ENCODE measurements around the gene SGIP1. TPM values are rescaled to one million over a fixed set of nuclear protein-coding genes. Genes with fewer than 3 reads are reported as not detected.
"Not testable (repeated sequence)": the region's sequence is repeated elsewhere in the genome, so short reads cannot be mapped to it uniquely, and the experiment has no call there.

SGIP1 gene
- total RNA-seq, 2 donors from 2014 or later: 1.2 to 3.1 TPM

DNA sequence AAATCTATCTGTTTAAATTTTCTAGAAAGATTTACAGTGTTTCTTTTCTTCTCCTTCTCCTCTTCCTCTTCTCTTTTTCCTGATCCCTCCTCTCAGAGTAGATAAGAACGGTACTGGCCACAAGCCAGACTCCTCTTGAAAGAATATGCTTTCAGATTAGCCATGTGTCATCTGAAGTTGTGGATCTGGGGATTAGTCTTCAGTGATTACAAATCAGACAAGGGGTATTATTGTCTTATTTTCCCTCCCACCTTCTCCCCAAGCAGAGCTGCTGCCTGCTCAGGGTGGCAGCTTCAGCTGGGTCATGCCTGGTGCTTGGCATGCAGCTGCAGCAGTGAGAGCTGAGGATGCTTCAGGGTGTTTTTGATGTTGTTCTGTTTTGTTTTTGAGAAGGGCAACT is 42.7 kb downstream of the SGIP1 start:
- intact Hi-C loops (cut with DNase I): no loop called here
- Histone ChIP-seq H3K9me3 (no peaks in the 10 kb centered on the region), H3K27ac (no peak overlapping the region), H3K27me3 (no peaks in the 10 kb centered on the region), H3K36me3 (no peaks in the 10 kb centered on the region), H3K4me3 (no peak overlapping the region), H3K9ac (ENCODE audit: low read depth in 2 of 2, low read length in 2 of 2) (no peak overlapping the region), H3K4me1 (no peaks in the 10 kb centered on the region)
- no peak for DNase-seq
- TF ChIP-seq, protein P1, sequence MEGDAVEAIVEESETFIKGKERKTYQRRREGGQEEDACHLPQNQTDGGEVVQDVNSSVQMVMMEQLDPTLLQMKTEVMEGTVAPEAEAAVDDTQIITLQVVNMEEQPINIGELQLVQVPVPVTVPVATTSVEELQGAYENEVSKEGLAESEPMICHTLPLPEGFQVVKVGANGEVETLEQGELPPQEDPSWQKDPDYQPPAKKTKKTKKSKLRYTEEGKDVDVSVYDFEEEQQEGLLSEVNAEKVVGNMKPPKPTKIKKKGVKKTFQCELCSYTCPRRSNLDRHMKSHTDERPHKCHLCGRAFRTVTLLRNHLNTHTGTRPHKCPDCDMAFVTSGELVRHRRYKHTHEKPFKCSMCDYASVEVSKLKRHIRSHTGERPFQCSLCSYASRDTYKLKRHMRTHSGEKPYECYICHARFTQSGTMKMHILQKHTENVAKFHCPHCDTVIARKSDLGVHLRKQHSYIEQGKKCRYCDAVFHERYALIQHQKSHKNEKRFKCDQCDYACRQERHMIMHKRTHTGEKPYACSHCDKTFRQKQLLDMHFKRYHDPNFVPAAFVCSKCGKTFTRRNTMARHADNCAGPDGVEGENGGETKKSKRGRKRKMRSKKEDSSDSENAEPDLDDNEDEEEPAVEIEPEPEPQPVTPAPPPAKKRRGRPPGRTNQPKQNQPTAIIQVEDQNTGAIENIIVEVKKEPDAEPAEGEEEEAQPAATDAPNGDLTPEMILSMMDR (IDR thresholded peaks at IDR 0.05): no peak

DNA sequence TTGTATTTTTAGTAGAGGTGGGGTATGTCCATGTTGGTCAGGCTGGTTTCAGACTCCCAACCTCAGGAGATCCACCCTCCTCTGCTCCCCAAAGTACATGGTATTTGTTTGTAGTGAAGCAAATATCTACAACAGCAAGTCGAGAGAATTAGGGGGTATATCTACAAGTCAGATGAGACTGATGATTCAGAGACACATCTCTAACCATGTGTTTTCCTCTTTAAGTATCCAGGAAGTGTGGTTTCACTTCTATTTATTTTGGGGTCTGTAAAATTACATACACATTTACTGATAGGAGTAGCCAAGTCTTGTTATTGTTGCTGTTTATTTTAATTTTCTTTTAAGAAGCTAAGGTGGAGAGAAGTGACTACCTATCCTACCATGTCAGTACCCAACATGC is 44.9 kb downstream of the SGIP1 start:
- DNase-seq: no peak
- Histone ChIP-seq H3K4me1 (no peaks in the 10 kb centered on the region), H3K36me3 (no peaks in the 10 kb centered on the region), H3K4me3 (no peak overlapping the region), H3K27me3 (no peaks in the 10 kb centered on the region), H3K9ac (ENCODE audit: low read depth in 2 of 2, low read length in 2 of 2) (no peak overlapping the region), H3K27ac (no peak overlapping the region), H3K9me3 (no peaks in the 10 kb centered on the region)
- intact Hi-C loops (cut with DNase I): no loop called here
- TF ChIP-seq, protein P1 (IDR thresholded peaks at IDR 0.05): no peak

DNA sequence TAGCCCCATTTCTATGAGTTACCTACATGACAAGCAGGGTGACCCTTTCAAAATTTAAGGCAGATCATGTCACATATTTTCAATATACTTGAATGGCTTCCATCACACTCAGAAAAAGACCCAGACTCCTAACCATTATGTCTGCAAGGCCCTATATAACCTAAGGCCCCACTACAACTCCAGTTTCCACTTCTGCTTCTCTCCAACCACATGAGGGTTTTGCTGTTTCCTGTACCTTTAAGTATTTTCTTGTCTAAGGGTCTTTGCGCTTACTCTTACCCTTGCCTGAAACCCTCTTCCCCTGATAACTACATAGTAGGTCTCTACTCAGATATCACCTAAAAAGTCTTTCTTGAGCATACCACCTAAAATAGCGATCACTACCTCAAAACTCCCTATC is 46.1 kb downstream of the SGIP1 start:
- intact Hi-C loops (cut with DNase I): no loop called here
- H3K27ac ChIP-seq: no peak overlapping the region
- no peaks in the 10 kb centered on the region for H3K9me3 ChIP-seq
- no peak overlapping the region for H3K4me3 ChIP-seq
- no peak for DNase-seq
- no peak overlapping the region for H3K9ac ChIP-seq (ENCODE audit: low read depth in 2 of 2, low read length in 2 of 2)
- H3K4me1 ChIP-seq: no peaks in the 10 kb centered on the region
- no peaks in the 10 kb centered on the region for H3K27me3 ChIP-seq
- TF ChIP-seq, protein P1 (IDR thresholded peaks at IDR 0.05): no peak
- no peaks in the 10 kb centered on the region for H3K36me3 ChIP-seq

DNA sequence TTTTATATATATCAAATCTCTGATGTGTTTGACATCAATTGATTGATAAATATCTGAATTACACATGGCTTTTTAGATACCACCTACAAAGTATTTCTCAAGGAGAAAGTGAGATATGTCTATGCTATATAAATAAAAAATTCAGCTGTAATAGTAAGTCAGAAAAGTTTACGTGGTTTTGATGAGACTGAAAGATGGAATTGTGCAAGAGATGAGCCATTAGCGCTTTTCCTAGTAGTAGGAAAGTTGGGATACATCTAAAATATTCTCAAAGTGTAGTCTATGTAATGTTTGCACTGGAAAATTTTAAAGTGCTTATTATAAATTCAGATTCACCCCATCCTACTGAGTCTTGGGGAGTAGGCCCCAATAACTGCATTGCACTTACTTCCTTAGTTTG is 49.1 kb downstream of the SGIP1 start:
- no peak overlapping the region for H3K27ac ChIP-seq
- no peaks in the 10 kb centered on the region for H3K27me3 ChIP-seq
- H3K9me3 ChIP-seq: no peaks in the 10 kb centered on the region
- no peak for DNase-seq
- no peaks in the 10 kb centered on the region for H3K4me1 ChIP-seq
- intact Hi-C loops (cut with DNase I): no loop called here
- H3K36me3 ChIP-seq: no peaks in the 10 kb centered on the region
- H3K9ac ChIP-seq (ENCODE audit: low read depth in 2 of 2, low read length in 2 of 2): no peak overlapping the region
- no peak overlapping the region for H3K4me3 ChIP-seq
- TF ChIP-seq, protein P1 (IDR thresholded peaks at IDR 0.05): no peak

DNA sequence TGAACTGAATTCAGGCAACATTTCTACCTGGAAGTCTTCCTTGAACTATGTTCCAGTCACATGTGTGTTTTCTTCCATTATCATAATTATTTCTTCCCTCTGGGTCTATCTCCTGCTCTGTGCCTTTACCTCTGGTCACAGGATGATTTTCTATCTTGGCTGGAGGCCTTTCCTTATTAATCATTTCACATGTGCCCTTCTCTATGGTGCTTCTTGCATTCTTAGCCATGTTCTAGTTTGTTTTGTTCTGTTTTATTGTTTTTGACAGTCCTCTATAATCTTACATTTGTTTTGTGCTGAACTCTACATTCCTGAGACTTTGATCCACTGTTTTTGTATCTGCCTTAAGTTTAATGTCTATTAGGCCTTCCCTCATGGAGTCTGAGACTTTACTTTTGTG is 51.0 kb downstream of the SGIP1 start:
- intact Hi-C loops (cut with DNase I): no loop called here
- Histone ChIP-seq H3K27me3 (no peaks in the 10 kb centered on the region), H3K9ac (ENCODE audit: low read depth in 2 of 2, low read length in 2 of 2) (no peak overlapping the region), H3K4me1 (no peaks in the 10 kb centered on the region), H3K27ac (no peak overlapping the region), H3K9me3 (no peaks in the 10 kb centered on the region), H3K36me3 (no peaks in the 10 kb centered on the region), H3K4me3 (no peak overlapping the region)
- TF ChIP-seq, protein P1 (IDR thresholded peaks at IDR 0.05): no peak
- DNase-seq: no peak

DNA sequence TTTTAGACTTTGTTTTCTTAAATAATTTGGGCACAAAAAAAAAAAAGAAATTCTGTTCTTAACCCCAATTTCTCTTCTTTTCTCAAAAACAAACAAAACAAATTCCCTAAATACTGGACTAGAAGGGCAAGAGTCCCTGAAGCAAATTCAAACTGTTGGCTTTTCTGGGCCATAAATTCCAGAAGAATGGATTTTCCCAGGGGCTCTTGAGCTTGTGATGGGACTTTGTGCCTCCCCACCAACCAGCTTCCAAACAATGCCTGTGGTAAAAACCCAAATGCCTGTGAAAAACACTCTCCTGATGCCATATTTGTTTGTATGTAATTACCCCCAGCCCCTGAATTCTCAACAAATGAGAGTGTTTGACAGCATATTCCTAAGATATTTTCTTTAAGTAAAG is 55.4 kb downstream of the SGIP1 start:
- Histone ChIP-seq H3K36me3 (no peaks in the 10 kb centered on the region), H3K4me1 (no peaks in the 10 kb centered on the region), H3K27me3 (no peaks in the 10 kb centered on the region), H3K9me3 (no peaks in the 10 kb centered on the region), H3K9ac (ENCODE audit: low read depth in 2 of 2, low read length in 2 of 2) (no peak overlapping the region), H3K4me3 (no peak overlapping the region), H3K27ac (no peak overlapping the region)
- intact Hi-C loops (cut with DNase I): no loop called here
- TF ChIP-seq, protein P1 (IDR thresholded peaks at IDR 0.05): no peak
- DNase-seq: no peak

DNA sequence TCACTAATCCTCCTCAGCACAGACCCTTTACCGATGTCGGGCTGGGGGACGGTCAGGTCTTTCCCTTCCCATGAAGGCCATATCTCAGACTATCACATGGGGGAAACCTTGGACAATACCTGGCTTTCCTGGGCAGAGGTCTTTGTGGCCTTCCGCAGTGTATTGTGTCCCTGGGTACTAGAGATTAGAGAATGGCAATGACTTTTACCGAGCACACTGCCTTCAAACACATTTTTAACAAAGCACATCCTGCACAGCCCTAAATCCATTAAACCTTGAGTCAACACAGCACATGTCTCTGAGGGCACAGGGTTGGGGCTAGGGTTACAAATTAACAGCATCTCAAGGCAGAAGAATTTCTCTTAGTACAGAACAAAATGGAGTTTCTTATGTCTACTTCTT is 58.2 kb downstream of the SGIP1 start:
- H3K27ac ChIP-seq; H3K4me3 ChIP-seq; H3K4me1 ChIP-seq; H3K36me3 ChIP-seq; intact Hi-C loops (cut with DNase I); H3K9me3 ChIP-seq; H3K27me3 ChIP-seq; H3K9ac ChIP-seq (ENCODE audit: low read depth in 2 of 2, low read length in 2 of 2); DNase-seq: not testable (repeated sequence)

Data from colonic mucosa (tissue), 4 donors.